Spleen (tissue), 7 donors: ENCODE measurements around the gene UNC5A.

Experiments used
- POLR2AphosphoS5 ChIP-seq, 3 donors: sonication (generic); formaldehyde crosslinking; IDR thresholded peaks; one replicate each; pipeline ENCODE4 v1.5.1; 2017; ENCODE audit warnings: antibody characterized with exemption in 3 of 3
- TF ChIP-seq, protein P1 (sequence below), 11 experiments: fragments of 200-600 bp in 7 of 11; fragments of 450-650 bp in 4 of 11; sonication (generic) in 4 of 11; IDR thresholded peaks in 8 of 11; conservative IDR thresholded peaks in 3 of 11; 1 replicate in 7 of 11; 2 replicates in 4 of 11; pipeline versions ENCODE4 v1.4.0 to v1.8.0; 2016 to 2021; ENCODE audit warnings: antibody characterized with exemption in 11 of 11, inconsistent platforms in 4 of 11, mild to moderate bottlenecking in 1 of 11
- donor health status: DM: no; HTN: no; CAD: no; lungs with moderate emphysema.
- donor health status: DM: no; HTN: no; CAD: no.
- donor health status: DM: no; HTN: no; CAD: no.

DNA sequence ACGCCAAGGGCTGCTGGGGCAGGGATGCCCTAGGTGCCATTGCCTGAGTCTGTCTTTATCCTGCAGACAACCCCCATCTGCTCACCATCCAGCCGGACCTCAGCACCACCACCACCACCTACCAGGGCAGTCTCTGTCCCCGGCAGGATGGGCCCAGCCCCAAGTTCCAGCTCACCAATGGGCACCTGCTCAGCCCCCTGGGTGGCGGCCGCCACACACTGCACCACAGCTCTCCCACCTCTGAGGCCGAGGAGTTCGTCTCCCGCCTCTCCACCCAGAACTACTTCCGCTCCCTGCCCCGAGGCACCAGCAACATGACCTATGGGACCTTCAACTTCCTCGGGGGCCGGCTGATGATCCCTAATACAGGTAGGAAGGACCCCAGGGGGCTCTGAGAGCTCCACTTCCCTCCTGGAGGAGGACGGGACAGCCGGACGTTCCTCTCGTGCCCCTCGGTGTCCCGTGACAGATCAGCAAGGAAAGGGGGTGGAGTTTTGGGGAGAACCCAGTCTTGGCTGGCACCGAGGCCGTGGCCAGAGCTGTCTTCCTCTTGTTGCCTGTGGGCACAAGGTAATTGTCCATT is 63.9 kb downstream of the UNC5A start:
- TF ChIP-seq, protein P1, sequence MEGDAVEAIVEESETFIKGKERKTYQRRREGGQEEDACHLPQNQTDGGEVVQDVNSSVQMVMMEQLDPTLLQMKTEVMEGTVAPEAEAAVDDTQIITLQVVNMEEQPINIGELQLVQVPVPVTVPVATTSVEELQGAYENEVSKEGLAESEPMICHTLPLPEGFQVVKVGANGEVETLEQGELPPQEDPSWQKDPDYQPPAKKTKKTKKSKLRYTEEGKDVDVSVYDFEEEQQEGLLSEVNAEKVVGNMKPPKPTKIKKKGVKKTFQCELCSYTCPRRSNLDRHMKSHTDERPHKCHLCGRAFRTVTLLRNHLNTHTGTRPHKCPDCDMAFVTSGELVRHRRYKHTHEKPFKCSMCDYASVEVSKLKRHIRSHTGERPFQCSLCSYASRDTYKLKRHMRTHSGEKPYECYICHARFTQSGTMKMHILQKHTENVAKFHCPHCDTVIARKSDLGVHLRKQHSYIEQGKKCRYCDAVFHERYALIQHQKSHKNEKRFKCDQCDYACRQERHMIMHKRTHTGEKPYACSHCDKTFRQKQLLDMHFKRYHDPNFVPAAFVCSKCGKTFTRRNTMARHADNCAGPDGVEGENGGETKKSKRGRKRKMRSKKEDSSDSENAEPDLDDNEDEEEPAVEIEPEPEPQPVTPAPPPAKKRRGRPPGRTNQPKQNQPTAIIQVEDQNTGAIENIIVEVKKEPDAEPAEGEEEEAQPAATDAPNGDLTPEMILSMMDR (IDR thresholded peaks at IDR 0.05 in 8 of 11, conservative IDR thresholded peaks at IDR 0.05 in 3 of 11), result no peak
- peak in 1 of 3 donors; percentile 55 for TF ChIP-seq POLR2AphosphoS5 (IDR thresholded peaks at IDR 0.05)
